NCI-H187 (cell line): Measurements from ENCODE around the gene ZFP69B.

Source experiments
- DNase-seq, 2 experiments: peaks; one replicate each; lab custom pipeline; 2025; lab: John Stamatoyannopoulos, UW

Gene ZFP69B

GRCh38 chr1:40449684-40450494 lies at the start of gene ZFP69B:
Gene ZFP69B, plus strand, starts transcription at chr1:40450476. Its CDS starts 486 bp downstream, at chr1:40450962.
- peak; percentile 72 to 91 for DNase-seq

GRCh38 chr1:40401473-40402201 lies 48.6 kb upstream of the ZFP69B start:
- DNase-seq, result no peak

GRCh38 chr1:40404670-40405462 lies 45.4 kb upstream of the ZFP69B start:
- peak in 1 of 2 experiments; percentile 10 for DNase-seq

GRCh38 chr1:40405812-40406211 lies 44.5 kb upstream of the ZFP69B start:
- no peak for DNase-seq

GRCh38 chr1:40407453-40407852 lies 42.8 kb upstream of the ZFP69B start:
- DNase-seq, result no peak

GRCh38 chr1:40409467-40409866 lies 40.8 kb upstream of the ZFP69B start:
- no peak for DNase-seq

GRCh38 chr1:40411294-40411693 lies 39.0 kb upstream of the ZFP69B start:
- no peak for DNase-seq

GRCh38 chr1:40411843-40412242 lies 38.4 kb upstream of the ZFP69B start:
- DNase-seq, result no peak

- DNase-seq, result no peak
Measured at GRCh38 chr1:40413527-40414252, 36.6 kb upstream of the ZFP69B start.

GRCh38 chr1:40414331-40414730 lies 35.9 kb upstream of the ZFP69B start:
- no peak for DNase-seq

- no peak for DNase-seq
Measured at GRCh38 chr1:40416709-40417108, 33.6 kb upstream of the ZFP69B start.

- no peak for DNase-seq
Measured at GRCh38 chr1:40421431-40422384, 28.6 kb upstream of the ZFP69B start.

- DNase-seq, result no peak
Measured at GRCh38 chr1:40422630-40423263, 27.5 kb upstream of the ZFP69B start.

- no peak for DNase-seq
Measured at GRCh38 chr1:40423264-40423642, 27.0 kb upstream of the ZFP69B start.

- DNase-seq, result no peak
Measured at GRCh38 chr1:40423951-40424618, 26.2 kb upstream of the ZFP69B start.

GRCh38 chr1:40425198-40425597 lies 25.1 kb upstream of the ZFP69B start:
- no peak for DNase-seq

- no peak for DNase-seq
Measured at GRCh38 chr1:40431385-40431784, 18.9 kb upstream of the ZFP69B start.

- DNase-seq, result no peak
Measured at GRCh38 chr1:40432644-40433390, 17.5 kb upstream of the ZFP69B start.

- no peak for DNase-seq
Measured at GRCh38 chr1:40435471-40435870, 14.8 kb upstream of the ZFP69B start.
